Epithelial cell of proximal tubule (primary cell): Measurements from ENCODE around the gene COPS7B. TPM values are rescaled to one million over a fixed set of nuclear protein-coding genes. Genes with fewer than 3 reads are reported as not detected.

Experiments used
- DNase-seq: peaks from one replicate; pipeline ENCODE4 v3.0.0-alpha.2; 2011; ENCODE audit warnings: low read depth
- H3K4me3 ChIP-seq: 2 replicates; pipeline ENCODE4 v1.5.1; 2011; ENCODE audit warnings: low read depth, mild to moderate bottlenecking, low read length
- CTCF ChIP-seq: conservative IDR thresholded peaks from 2 replicates; pipeline ENCODE4 v1.5.1; 2012; ENCODE audit warnings: low read depth, mild to moderate bottlenecking, low read length
- total RNA-seq: library from RNA; depleted of rRNA; stranded (reverse); fragments of >200 nt; gene quantifications from 2 replicates; pipeline ENCODE4 v1.2.3, GENCODE V29; 2015

Gene COPS7B
- total RNA-seq, 1 donor from 2014 or later: 18.2 TPM

GRCh38 chr2:231752061-231752460 is 34.2 kb upstream of the COPS7B start:
- TF ChIP-seq CTCF: no peak

GRCh38 chr2:231761735-231762134 is 24.5 kb upstream of the COPS7B start:
- no peak overlapping the region for H3K4me3 ChIP-seq
- no peak for TF ChIP-seq CTCF
- DNase-seq: no peak

More at GRCh38 chr2:231752061-231752460, 34.2 kb upstream of the COPS7B start:
- no peak overlapping the region for H3K4me3 ChIP-seq
- no peak for DNase-seq

GRCh38 chr2:231764124-231764523 is 22.1 kb upstream of the COPS7B start:
- DNase-seq: no peak

GRCh38 chr2:231764760-231765159 is 21.5 kb upstream of the COPS7B start:
- peak; percentile 63 for DNase-seq
- no peak overlapping the region for H3K4me3 ChIP-seq
- no peak for TF ChIP-seq CTCF

More at GRCh38 chr2:231764124-231764523, 22.1 kb upstream of the COPS7B start:
- no peak for TF ChIP-seq CTCF
- H3K4me3 ChIP-seq: no peak overlapping the region

GRCh38 chr2:231765496-231765929 is 20.7 kb upstream of the COPS7B start:
- DNase-seq: no peak
- TF ChIP-seq CTCF: no peak
- no peak overlapping the region for H3K4me3 ChIP-seq

GRCh38 chr2:231769170-231770136 is 16.8 kb upstream of the COPS7B start:
- no peak overlapping the region for H3K4me3 ChIP-seq
- no peak for DNase-seq
- no peak for TF ChIP-seq CTCF
